ENCODE data around the gene TNIK.

GRCh38 chr3:171185959-171186358, 274.2 kb downstream of the TNIK start:
- no peak for TF ChIP-seq CTCF (IDR thresholded peaks at IDR 0.05)
- no peak for TF ChIP-seq POLR2A (IDR thresholded peaks at IDR 0.05)
